ENCODE results near the gene GPR15LG. TPM values are rescaled to one million over a fixed set of nuclear protein-coding genes. Genes with fewer than 3 reads are reported as not detected.
"Not testable (repeated sequence)": the region's sequence is repeated elsewhere in the genome, so short reads cannot be mapped to it uniquely, and the experiment has no call there.

The GPR15LG gene
- polyA plus RNA-seq, result under 1 TPM in 1 of 3 donors, not detected in 2; 0.25 TPM

- WGBS, 3 donors, result 63 to 72% (median 68%) methylated on average over 2 of the region's 2 CpGs
- no peak within 1 kb of the TSS for H3K27ac ChIP-seq (ENCODE audit: low read depth, low read length)
Measured at GRCh38 chr10:84173501-84173929, at the start of gene GPR15LG. TSS of gene GPR15LG (plus strand) at chr10:84173801. CDS start at chr10:84173852, 51 bp downstream.

- not testable (repeated sequence) for H3K27ac ChIP-seq (ENCODE audit: low read depth, low read length)
- 78 to 79% (median 79%) methylated on average over 10 of the region's 10 CpGs for WGBS, 3 donors
Measured at GRCh38 chr10:84125910-84126784, 47.5 kb upstream of the GPR15LG start.

DNA sequence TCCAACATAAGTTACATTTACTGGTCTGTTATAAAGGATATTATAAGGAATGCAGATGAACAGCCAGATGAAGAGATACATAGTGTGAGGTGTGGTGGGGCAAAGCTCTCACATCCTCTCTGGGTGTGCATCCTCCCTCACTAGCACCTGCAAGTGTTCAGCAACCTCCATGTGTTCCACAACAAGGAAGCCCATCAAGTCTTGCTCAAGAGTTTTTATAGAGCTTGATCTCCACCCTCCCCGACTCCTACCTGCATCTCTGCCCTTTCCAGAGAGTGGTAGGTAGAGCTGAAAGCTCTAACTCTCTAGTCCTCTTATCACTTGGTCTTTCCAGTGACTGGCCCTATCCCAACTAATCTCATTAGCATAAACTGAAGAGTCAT is 46.8 kb upstream of the GPR15LG start:
- WGBS, 3 donors, result 79 to 94% (median 83%) methylated on average over 1 of the region's 1 CpG
- no peak overlapping the region for H3K27ac ChIP-seq (ENCODE audit: low read depth, low read length)

DNA sequence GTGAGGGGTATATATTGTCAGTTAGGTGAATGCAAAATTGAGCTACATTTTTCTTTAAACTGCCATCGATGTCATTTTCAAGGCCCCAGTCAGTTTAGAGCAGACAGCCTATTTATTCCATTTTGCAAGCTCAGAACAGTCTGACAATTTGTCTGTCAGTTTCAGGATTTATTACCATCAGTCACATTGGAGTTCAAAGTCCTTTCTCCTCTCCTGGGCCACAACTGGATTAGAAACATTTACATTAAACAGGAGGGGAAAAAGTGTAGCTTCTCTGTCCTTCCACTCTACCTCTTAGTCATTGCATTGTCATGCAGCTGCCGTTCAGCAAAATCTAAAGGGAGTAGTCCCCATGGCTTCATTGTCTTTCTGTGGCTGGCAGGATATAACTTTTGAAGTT is 37.8 kb upstream of the GPR15LG start:
- 30 to 75% (median 73%) methylated on average over 2 of the region's 2 CpGs for WGBS, 3 donors
- H3K27ac ChIP-seq (ENCODE audit: low read depth, low read length), result no peak overlapping the region

- 79 to 91% (median 89%) methylated on average over 2 of the region's 2 CpGs for WGBS, 3 donors
- no peak overlapping the region for H3K27ac ChIP-seq (ENCODE audit: low read depth, low read length)
Measured at GRCh38 chr10:84137811-84138210, 35.8 kb upstream of the GPR15LG start.

DNA sequence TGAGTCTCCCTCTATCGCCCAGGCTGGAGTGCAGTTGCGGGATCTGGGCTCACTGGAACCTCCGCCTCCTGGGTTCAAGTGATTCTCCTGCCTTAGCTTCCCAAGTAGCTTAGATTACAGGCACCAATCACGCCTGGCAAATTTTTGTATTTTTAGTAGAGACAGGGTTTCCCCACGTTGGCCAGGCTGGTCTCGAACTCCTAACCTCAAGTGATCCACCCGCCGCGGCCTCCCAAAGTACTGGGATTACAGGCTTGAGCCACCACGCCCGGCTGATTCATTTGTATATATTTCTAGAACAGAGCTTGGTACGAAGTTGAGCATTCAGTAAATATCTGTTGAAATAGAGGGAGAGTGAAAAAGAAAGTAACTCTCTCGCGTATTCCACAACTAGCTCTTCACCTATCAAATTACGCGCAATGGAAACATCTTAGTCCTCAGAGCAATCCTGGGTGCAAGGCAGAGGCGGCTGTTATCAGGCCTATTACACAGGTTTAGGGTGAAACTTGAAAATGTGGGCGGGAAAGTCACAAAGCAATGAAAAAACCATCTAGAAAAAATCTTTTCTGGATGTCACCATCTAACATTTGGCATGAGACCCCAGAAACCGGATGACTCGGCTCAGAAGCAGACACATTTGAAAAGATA is 35.0 kb upstream of the GPR15LG start:
- 70 to 79% (median 71%) methylated on average over 20 of the region's 20 CpGs for WGBS, 3 donors

DNA sequence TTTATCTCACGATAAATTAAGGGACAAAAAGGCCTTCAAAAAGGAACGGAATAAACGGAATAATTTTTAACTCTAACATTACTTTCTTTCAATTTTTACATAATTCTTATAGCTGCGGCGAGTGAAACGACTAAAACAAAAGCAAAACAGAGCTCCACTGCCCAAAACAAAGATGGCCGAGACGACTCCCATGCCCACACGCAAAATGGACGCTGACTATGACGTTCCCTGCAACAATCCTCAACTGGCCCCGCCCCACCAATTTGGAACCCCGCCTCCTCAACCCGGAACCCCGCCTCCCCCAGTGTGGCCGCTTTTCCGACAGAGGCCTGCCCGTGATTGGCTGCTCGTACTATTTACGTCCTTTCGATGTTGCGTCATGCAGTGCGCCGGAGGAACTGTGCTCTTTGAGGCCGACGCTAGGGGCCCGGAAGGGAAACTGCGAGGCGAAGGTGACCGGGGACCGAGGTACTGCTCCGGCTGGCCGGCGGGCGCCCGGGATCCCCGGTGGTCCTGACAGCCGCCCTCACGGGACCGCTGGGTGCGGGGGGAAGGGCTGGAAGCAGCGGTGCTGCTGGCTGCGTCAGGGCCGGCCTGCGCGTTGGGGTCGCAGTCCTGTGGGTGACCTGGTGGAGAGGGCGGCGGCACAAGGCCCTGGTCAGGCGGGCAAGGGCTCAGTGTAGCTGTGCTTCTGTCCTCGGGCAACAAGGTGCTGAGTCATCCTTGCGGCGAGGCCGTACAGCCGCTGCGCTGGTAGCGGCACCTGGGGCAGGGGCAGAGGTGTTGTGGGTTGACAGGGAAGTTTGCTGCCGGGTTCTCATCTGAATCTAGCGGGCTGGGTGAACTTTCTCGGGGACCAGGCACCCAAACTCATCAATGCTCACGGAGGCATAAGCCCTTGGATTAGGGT is 34.2 kb upstream of the GPR15LG start, which contains the start of gene GHITM:
GHITM (plus strand) TSS at position 384 of the 910 bp plus-strand sequence. CDS start 1,992 bp downstream, outside the sequence.
- peak within 1 kb of the TSS; percentile 79 for H3K27ac ChIP-seq (ENCODE audit: low read depth, low read length)
- 0% methylated on average over 58 to 61 of the region's 61 CpGs for WGBS, 3 donors

More for the DNA sequence above, 35.0 kb upstream of the GPR15LG start:
- no peak overlapping the region for H3K27ac ChIP-seq (ENCODE audit: low read depth, low read length)

GRCh38 chr10:84140036-84140379 is 33.6 kb upstream of the GPR15LG start:
- WGBS, 3 donors, result 4 to 9% (median 7%) methylated on average over 12 of the region's 12 CpGs
- peak overlapping the region; percentile 79 for H3K27ac ChIP-seq (ENCODE audit: low read depth, low read length)

GRCh38 chr10:84147347-84147746 is 26.3 kb upstream of the GPR15LG start:
- no peak overlapping the region for H3K27ac ChIP-seq (ENCODE audit: low read depth, low read length)

- 81 to 87% (median 84%) methylated on average over 9 of the region's 9 CpGs for WGBS, 3 donors
- H3K27ac ChIP-seq (ENCODE audit: low read depth, low read length), result not testable (repeated sequence)
Measured at GRCh38 chr10:84148006-84148597, 25.5 kb upstream of the GPR15LG start.

GRCh38 chr10:84149854-84150253 is 23.7 kb upstream of the GPR15LG start:
- 90 to 96% (median 92%) methylated on average over 2 of the region's 2 CpGs for WGBS, 3 donors
- H3K27ac ChIP-seq (ENCODE audit: low read depth, low read length), result no peak overlapping the region

DNA sequence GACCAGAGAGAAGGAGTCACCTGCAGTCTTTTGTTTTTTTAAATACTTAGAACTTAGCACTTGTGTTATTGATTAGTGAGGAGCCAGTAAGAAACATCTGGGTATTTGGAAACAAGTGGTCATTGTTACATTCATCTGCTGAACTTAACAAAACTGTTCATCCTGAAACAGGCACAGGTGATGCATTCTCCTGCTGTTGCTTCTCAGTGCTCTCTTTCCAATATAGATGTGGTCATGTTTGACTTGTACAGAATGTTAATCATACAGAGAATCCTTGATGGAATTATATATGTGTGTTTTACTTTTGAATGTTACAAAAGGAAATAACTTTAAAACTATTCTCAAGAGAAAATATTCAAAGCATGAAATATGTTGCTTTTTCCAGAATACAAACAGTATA is 20.8 kb upstream of the GPR15LG start:
- no peak overlapping the region for H3K27ac ChIP-seq (ENCODE audit: low read depth, low read length)

DNA sequence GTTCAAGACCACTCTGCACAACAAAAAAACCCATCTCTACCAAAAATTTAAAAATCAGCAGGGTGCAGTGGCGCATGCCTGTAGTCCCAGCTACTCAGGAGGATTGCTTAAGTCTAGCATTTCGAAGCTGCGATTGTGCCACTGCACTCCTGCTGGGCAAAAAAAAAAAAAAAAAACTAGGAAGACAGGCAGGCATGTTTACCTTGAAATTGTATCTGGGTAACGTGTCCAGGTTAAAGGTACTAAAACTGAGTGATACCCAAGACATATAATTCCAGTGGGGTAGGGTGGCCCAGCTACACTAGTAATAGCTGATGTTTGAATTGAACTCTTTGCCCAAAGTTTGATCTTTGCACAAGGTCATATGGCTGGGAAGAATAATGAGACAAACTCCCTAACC is 18.1 kb upstream of the GPR15LG start:
- H3K27ac ChIP-seq (ENCODE audit: low read depth, low read length), result no peak overlapping the region
- WGBS, 3 donors, result 65 to 89% (median 76%) methylated on average over 4 of the region's 4 CpGs

- WGBS, 3 donors, result 94 to 95% (median 95%) methylated on average over 2 of the region's 2 CpGs
- no peak overlapping the region for H3K27ac ChIP-seq (ENCODE audit: low read depth, low read length)
Measured at GRCh38 chr10:84156009-84156408, 17.6 kb upstream of the GPR15LG start.

- H3K27ac ChIP-seq (ENCODE audit: low read depth, low read length), result no peak overlapping the region
- 27 to 68% (median 43%) methylated on average over 10 of the region's 10 CpGs for WGBS, 3 donors
Measured at GRCh38 chr10:84156768-84157167, 16.8 kb upstream of the GPR15LG start.

- no peak overlapping the region for H3K27ac ChIP-seq (ENCODE audit: low read depth, low read length)
- 62 to 85% (median 79%) methylated on average over 2 of the region's 2 CpGs for whole genome bisulfite sequencing, 3 donors
Measured at GRCh38 chr10:84158061-84158460, 15.5 kb upstream of the GPR15LG start.

- WGBS, 3 donors, result 53 to 76% (median 59%) methylated on average over 4 of the region's 4 CpGs
- H3K27ac ChIP-seq (ENCODE audit: low read depth, low read length), result no peak overlapping the region
Measured at GRCh38 chr10:84158550-84158949, 15.1 kb upstream of the GPR15LG start.

GRCh38 chr10:84159076-84159685 is 14.4 kb upstream of the GPR15LG start:
- H3K27ac ChIP-seq (ENCODE audit: low read depth, low read length), result no peak overlapping the region
- 28 to 46% (median 32%) methylated on average over 9 of the region's 9 CpGs for WGBS, 3 donors

All from adipose tissue (tissue), 3 donors.